ENCODE results near the gene UBQLN4.
A peak's percentile ranks its signal among the peaks of the same experiment; 100 is the strongest.

The UBQLN4 gene

GRCh38 chr1:156082309-156083091 is 28.9 kb upstream of the UBQLN4 start, which contains the start of gene MEX3A:
Gene MEX3A (minus strand): TSS chr1:156082465. CDS start chr1:156081998, 467 bp downstream.
- H3K4me3 ChIP-seq (ENCODE audit: insufficient read depth in 1 of 2, low read depth in 1 of 2, low read length in 2 of 2), result peak within 1 kb of the TSS; percentile 83 to 87
- WGBS, result 1% methylated on average over 35 of the region's 62 CpGs

GRCh38 chr1:156081917-156082308 is 28.3 kb upstream of the UBQLN4 start:
- Histone ChIP-seq H3K9ac (ENCODE audit: low read length) (peak overlapping the region; percentile 80), H3K14ac (ENCODE audit: low read length in 2 of 2) (no peak overlapping the region), H2AK5ac (ENCODE audit: low read length, severe bottlenecking) (no peak overlapping the region), H4K8ac (ENCODE audit: low read length) (peak overlapping the region; percentile 4), H3K4me3 (ENCODE audit: insufficient read depth in 1 of 2, low read depth in 1 of 2, low read length in 2 of 2) (peak overlapping the region; percentile 83 to 87), H3K36me3 (ENCODE audit: control insufficient read depth in 1 of 2, insufficient read depth in 2 of 2, low read depth in 1 of 2, low read length in 2 of 2) (peaks cover 0 to 7% of the 10 kb centered on the region in 2 experiments), H3K4me2 (ENCODE audit: low read length, poor library complexity, severe bottlenecking) (peak overlapping the region; percentile 79), H2AFZ (ENCODE audit: low read depth, low read length) (no peak overlapping the region), H3K27me3 (ENCODE audit: control insufficient read depth in 1 of 2, insufficient read depth in 1 of 2, low read length in 2 of 2) (peaks cover 0 to 4% of the 10 kb centered on the region in 2 experiments), H3K79me1 (replicated peaks; ENCODE audit: low read length, poor library complexity, severe bottlenecking) (peaks cover 15% of the 10 kb centered on the region), H3K27ac (ENCODE audit: low read length, poor library complexity, severe bottlenecking) (peak overlapping the region; percentile 4), H2BK120ac (ENCODE audit: low read depth, low read length) (peak overlapping the region; percentile 85), H2BK12ac (ENCODE audit: low read length in 2 of 2) (no peak overlapping the region), H3K4ac (ENCODE audit: low read depth in 1 of 2, low read length in 2 of 2) (peak overlapping the region in 1 of 2 experiments; percentile 61), H2BK5ac (ENCODE audit: low read depth, low read length, poor library complexity, severe bottlenecking) (no peak overlapping the region), H3K9me3 (ENCODE audit: control insufficient read depth, low read length) (no peaks in the 10 kb centered on the region), H4K91ac (ENCODE audit: low read length) (no peak overlapping the region), H2BK15ac (ENCODE audit: low read depth, poor library complexity, severe bottlenecking) (peak overlapping the region; percentile 20), H3K23ac (ENCODE audit: low read length in 2 of 2) (no peak overlapping the region), H3K18ac (ENCODE audit: low read depth in 1 of 2, low read length in 2 of 2) (peak overlapping the region in 1 of 2 experiments; percentile 67), H3K4me1 (ENCODE audit: control insufficient read depth, insufficient read depth, low read depth, low read length) (peaks cover 29% of the 10 kb centered on the region)
- DNase-seq, result peak; percentile 41
- 0% methylated on average over 5 of the region's 10 CpGs for WGBS

More at GRCh38 chr1:156082309-156083091, 28.9 kb upstream of the UBQLN4 start, which contains the start of gene MEX3A:
- H2BK15ac ChIP-seq (ENCODE audit: low read depth, poor library complexity, severe bottlenecking), result peak within 1 kb of the TSS; percentile 96
- peak within 1 kb of the TSS in 1 of 2 experiments; percentile 97 for H3K14ac ChIP-seq (ENCODE audit: low read length in 2 of 2)
- peaks cover 0 to 4% of the 10 kb centered on the region in 2 experiments for H3K27me3 ChIP-seq (ENCODE audit: control insufficient read depth in 1 of 2, insufficient read depth in 1 of 2, low read length in 2 of 2)
- DNase-seq, result peak; percentile 82
- H3K4ac ChIP-seq (ENCODE audit: low read depth in 1 of 2, low read length in 2 of 2), result peak within 1 kb of the TSS; percentile 16 to 83
- H2BK120ac ChIP-seq (ENCODE audit: low read depth, low read length), result peak within 1 kb of the TSS; percentile 87
- H3K18ac ChIP-seq (ENCODE audit: low read depth in 1 of 2, low read length in 2 of 2), result peak within 1 kb of the TSS; percentile 84 to 88
- H3K27ac ChIP-seq (ENCODE audit: low read length, poor library complexity, severe bottlenecking), result peak within 1 kb of the TSS; percentile 88
- no peaks in the 10 kb centered on the region for H3K9me3 ChIP-seq (ENCODE audit: control insufficient read depth, low read length)
- H3K9ac ChIP-seq (ENCODE audit: low read length), result peak within 1 kb of the TSS; percentile 80
- H4K8ac ChIP-seq (ENCODE audit: low read length), result peak within 1 kb of the TSS; percentile 82
- H3K23ac ChIP-seq (ENCODE audit: low read length in 2 of 2), result peak within 1 kb of the TSS in 1 of 2 experiments; percentile 23
- H2AK5ac ChIP-seq (ENCODE audit: low read length, severe bottlenecking), result peak within 1 kb of the TSS; percentile 31
- H2AFZ ChIP-seq (ENCODE audit: low read depth, low read length), result no peak within 1 kb of the TSS
- H3K4me2 ChIP-seq (ENCODE audit: low read length, poor library complexity, severe bottlenecking), result peak within 1 kb of the TSS; percentile 91
- H2BK5ac ChIP-seq (ENCODE audit: low read depth, low read length, poor library complexity, severe bottlenecking), result peak within 1 kb of the TSS; percentile 35
- H3K79me1 ChIP-seq (replicated peaks; ENCODE audit: low read length, poor library complexity, severe bottlenecking), result peaks cover 10% of the 10 kb centered on the region
- H3K4me1 ChIP-seq (ENCODE audit: control insufficient read depth, insufficient read depth, low read depth, low read length), result peaks cover 23% of the 10 kb centered on the region
- peak within 1 kb of the TSS; percentile 74 for H4K91ac ChIP-seq (ENCODE audit: low read length)
- peaks cover 0 to 2% of the 10 kb centered on the region in 2 experiments for H3K36me3 ChIP-seq (ENCODE audit: control insufficient read depth in 1 of 2, insufficient read depth in 2 of 2, low read depth in 1 of 2, low read length in 2 of 2)
- peak within 1 kb of the TSS; percentile 41 to 61 for H2BK12ac ChIP-seq (ENCODE audit: low read length in 2 of 2)

GRCh38 chr1:156081180-156081916 is 27.8 kb upstream of the UBQLN4 start:
- Histone ChIP-seq H2BK120ac (ENCODE audit: low read depth, low read length) (no peak overlapping the region), H3K4me2 (ENCODE audit: low read length, poor library complexity, severe bottlenecking) (peak overlapping the region; percentile 91), H2AFZ (ENCODE audit: low read depth, low read length) (no peak overlapping the region)

More at GRCh38 chr1:156081180-156081916, 27.8 kb upstream of the UBQLN4 start:
- H4K91ac ChIP-seq (ENCODE audit: low read length), result peak overlapping the region; percentile 74
- peak overlapping the region; percentile 71 for H3K9ac ChIP-seq (ENCODE audit: low read length)
- under 1% methylated on average over 35 of the region's 61 CpGs for WGBS
- peaks cover 0 to 4% of the 10 kb centered on the region in 2 experiments for H3K27me3 ChIP-seq (ENCODE audit: control insufficient read depth in 1 of 2, insufficient read depth in 1 of 2, low read length in 2 of 2)
- H3K4me1 ChIP-seq (ENCODE audit: control insufficient read depth, insufficient read depth, low read depth, low read length), result peaks cover 29% of the 10 kb centered on the region
- peak overlapping the region; percentile 9 to 83 for H3K4ac ChIP-seq (ENCODE audit: low read depth in 1 of 2, low read length in 2 of 2)
- H2BK5ac ChIP-seq (ENCODE audit: low read depth, low read length, poor library complexity, severe bottlenecking), result peak overlapping the region; percentile 53
- H3K14ac ChIP-seq (ENCODE audit: low read length in 2 of 2), result peak overlapping the region in 1 of 2 experiments; percentile 97
- peak overlapping the region; percentile 82 to 88 for H3K18ac ChIP-seq (ENCODE audit: low read depth in 1 of 2, low read length in 2 of 2)
- peak overlapping the region; percentile 82 for H4K8ac ChIP-seq (ENCODE audit: low read length)
- H2BK12ac ChIP-seq (ENCODE audit: low read length in 2 of 2), result peak overlapping the region; percentile 41 to 61
- no peaks in the 10 kb centered on the region for H3K9me3 ChIP-seq (ENCODE audit: control insufficient read depth, low read length)
- DNase-seq, result peak; percentile 42
- H3K27ac ChIP-seq (ENCODE audit: low read length, poor library complexity, severe bottlenecking), result peak overlapping the region; percentile 85
- peak overlapping the region; percentile 41 for H2BK15ac ChIP-seq (ENCODE audit: low read depth, poor library complexity, severe bottlenecking)
- H3K79me1 ChIP-seq (replicated peaks; ENCODE audit: low read length, poor library complexity, severe bottlenecking), result peaks cover 20% of the 10 kb centered on the region
- peak overlapping the region; percentile 83 to 87 for H3K4me3 ChIP-seq (ENCODE audit: insufficient read depth in 1 of 2, low read depth in 1 of 2, low read length in 2 of 2)
- H3K36me3 ChIP-seq (ENCODE audit: control insufficient read depth in 1 of 2, insufficient read depth in 2 of 2, low read depth in 1 of 2, low read length in 2 of 2), result peaks cover 0 to 13% of the 10 kb centered on the region in 2 experiments
- H2AK5ac ChIP-seq (ENCODE audit: low read length, severe bottlenecking), result peak overlapping the region; percentile 31
- peak overlapping the region in 1 of 2 experiments; percentile 23 for H3K23ac ChIP-seq (ENCODE audit: low read length in 2 of 2)

All from mesenchymal stem cell (in vitro differentiated cells and primary cell).